ENCODE data around the gene SGSH.

SGSH gene

GRCh38 chr17:80229011-80229410 lies 8.9 kb upstream of the SGSH start:
- H3K9ac ChIP-seq (ENCODE audit: low read length), result no peak overlapping the region
- H3K9me3 ChIP-seq (ENCODE audit: insufficient read depth, low read length), result peaks cover 6% of the 10 kb centered on the region; the same call in 1 of the 2 replicates
- no peak overlapping the region for H3K4me3 ChIP-seq (ENCODE audit: insufficient read depth, low read length, poor library complexity, severe bottlenecking)
- no peak overlapping the region for H3K27ac ChIP-seq (ENCODE audit: low read depth, low read length)
- H3K79me2 ChIP-seq (ENCODE audit: insufficient read depth, low read length), result no peaks in the 10 kb centered on the region
- H3K4me2 ChIP-seq (ENCODE audit: low read depth, low read length, poor library complexity, severe bottlenecking), result no peak overlapping the region
- H2AFZ ChIP-seq (ENCODE audit: low read depth, low read length, severe bottlenecking), result no peak overlapping the region
- no peaks in the 10 kb centered on the region for H3K36me3 ChIP-seq (ENCODE audit: low read length)
- H3K9me2 ChIP-seq (replicated peaks; ENCODE audit: insufficient read depth, low read length), result no peaks in the 10 kb centered on the region
- H4K20me1 ChIP-seq (ENCODE audit: low read depth, low read length), result no peaks in the 10 kb centered on the region
- no peak for TF ChIP-seq CTCF (IDR thresholded peaks at IDR 0.05; ENCODE audit: insufficient read depth, low read length, poor library complexity, severe bottlenecking)
- TF ChIP-seq EZH2phosphoT487 (conservative IDR thresholded peaks at IDR 0.05; ENCODE audit: low read length), result no peak
- H3F3A ChIP-seq (ENCODE audit: insufficient read depth), result no peaks in the 10 kb centered on the region
- no peaks in the 10 kb centered on the region for H3K27me3 ChIP-seq (ENCODE audit: low read length)

GRCh38 chr17:80228477-80228876 lies 8.3 kb upstream of the SGSH start:
- no peak overlapping the region for H3K4me3 ChIP-seq (ENCODE audit: insufficient read depth, low read length, poor library complexity, severe bottlenecking)
- no peaks in the 10 kb centered on the region for H3K9me2 ChIP-seq (replicated peaks; ENCODE audit: insufficient read depth, low read length)
- no peak overlapping the region for H2AFZ ChIP-seq (ENCODE audit: low read depth, low read length, severe bottlenecking)
- H4K20me1 ChIP-seq (ENCODE audit: low read depth, low read length), result no peaks in the 10 kb centered on the region
- H3K27me3 ChIP-seq (ENCODE audit: low read length), result no peaks in the 10 kb centered on the region
- H3K79me2 ChIP-seq (ENCODE audit: insufficient read depth, low read length), result no peaks in the 10 kb centered on the region
- H3K27ac ChIP-seq (ENCODE audit: low read depth, low read length), result no peak overlapping the region
- peaks cover 6% of the 10 kb centered on the region; the same call in 1 of the 2 replicates for H3K9me3 ChIP-seq (ENCODE audit: insufficient read depth, low read length)
- no peaks in the 10 kb centered on the region for H3K36me3 ChIP-seq (ENCODE audit: low read length)
- H3K9ac ChIP-seq (ENCODE audit: low read length), result no peak overlapping the region
- no peaks in the 10 kb centered on the region for H3F3A ChIP-seq (ENCODE audit: insufficient read depth)
- no peak for TF ChIP-seq CTCF (IDR thresholded peaks at IDR 0.05; ENCODE audit: insufficient read depth, low read length, poor library complexity, severe bottlenecking)
- no peak for TF ChIP-seq EZH2phosphoT487 (conservative IDR thresholded peaks at IDR 0.05; ENCODE audit: low read length)
- no peak overlapping the region for H3K4me2 ChIP-seq (ENCODE audit: low read depth, low read length, poor library complexity, severe bottlenecking)

GRCh38 chr17:80227666-80228065 lies 7.5 kb upstream of the SGSH start:
- no peaks in the 10 kb centered on the region for H3K9me2 ChIP-seq (replicated peaks; ENCODE audit: insufficient read depth, low read length)
- H3K4me3 ChIP-seq (ENCODE audit: insufficient read depth, low read length, poor library complexity, severe bottlenecking), result no peak overlapping the region
- H3K79me2 ChIP-seq (ENCODE audit: insufficient read depth, low read length), result no peaks in the 10 kb centered on the region
- H3K4me2 ChIP-seq (ENCODE audit: low read depth, low read length, poor library complexity, severe bottlenecking), result no peak overlapping the region
- H3K36me3 ChIP-seq (ENCODE audit: low read length), result no peaks in the 10 kb centered on the region
- no peaks in the 10 kb centered on the region for H4K20me1 ChIP-seq (ENCODE audit: low read depth, low read length)
- H3F3A ChIP-seq (ENCODE audit: insufficient read depth), result no peaks in the 10 kb centered on the region
- no peak overlapping the region for H3K27ac ChIP-seq (ENCODE audit: low read depth, low read length)
- H3K27me3 ChIP-seq (ENCODE audit: low read length), result no peaks in the 10 kb centered on the region
- no peak overlapping the region for H2AFZ ChIP-seq (ENCODE audit: low read depth, low read length, severe bottlenecking)
- TF ChIP-seq CTCF (IDR thresholded peaks at IDR 0.05; ENCODE audit: insufficient read depth, low read length, poor library complexity, severe bottlenecking), result no peak
- H3K9me3 ChIP-seq (ENCODE audit: insufficient read depth, low read length), result peaks cover 6% of the 10 kb centered on the region; the same call in 1 of the 2 replicates
- H3K9ac ChIP-seq (ENCODE audit: low read length), result no peak overlapping the region
